OCI-LY1 (cell line): ENCODE results near the gene AQP10.

Experiments used
- EZH2 ChIP-seq: fragments of 200-600 bp; sonication (generic), shearing (Covaris generic); IDR thresholded peaks from 2 replicates; pipeline ENCODE4 v1.8.0; 2017; ENCODE audit warnings: borderline replicate concordance, mixed run types, mild to moderate bottlenecking, antibody characterized with exemption, low read length, moderate library complexity, mixed read lengths
- TF ChIP-seq, protein P1 (sequence below): fragments of 200-600 bp; sonication (generic), shearing (Covaris generic); IDR thresholded peaks from 2 replicates; pipeline ENCODE4 v1.5.1; 2017; ENCODE audit warnings: mild to moderate bottlenecking, antibody characterized with exemption, low read length, moderate library complexity, mixed read lengths

DNA sequence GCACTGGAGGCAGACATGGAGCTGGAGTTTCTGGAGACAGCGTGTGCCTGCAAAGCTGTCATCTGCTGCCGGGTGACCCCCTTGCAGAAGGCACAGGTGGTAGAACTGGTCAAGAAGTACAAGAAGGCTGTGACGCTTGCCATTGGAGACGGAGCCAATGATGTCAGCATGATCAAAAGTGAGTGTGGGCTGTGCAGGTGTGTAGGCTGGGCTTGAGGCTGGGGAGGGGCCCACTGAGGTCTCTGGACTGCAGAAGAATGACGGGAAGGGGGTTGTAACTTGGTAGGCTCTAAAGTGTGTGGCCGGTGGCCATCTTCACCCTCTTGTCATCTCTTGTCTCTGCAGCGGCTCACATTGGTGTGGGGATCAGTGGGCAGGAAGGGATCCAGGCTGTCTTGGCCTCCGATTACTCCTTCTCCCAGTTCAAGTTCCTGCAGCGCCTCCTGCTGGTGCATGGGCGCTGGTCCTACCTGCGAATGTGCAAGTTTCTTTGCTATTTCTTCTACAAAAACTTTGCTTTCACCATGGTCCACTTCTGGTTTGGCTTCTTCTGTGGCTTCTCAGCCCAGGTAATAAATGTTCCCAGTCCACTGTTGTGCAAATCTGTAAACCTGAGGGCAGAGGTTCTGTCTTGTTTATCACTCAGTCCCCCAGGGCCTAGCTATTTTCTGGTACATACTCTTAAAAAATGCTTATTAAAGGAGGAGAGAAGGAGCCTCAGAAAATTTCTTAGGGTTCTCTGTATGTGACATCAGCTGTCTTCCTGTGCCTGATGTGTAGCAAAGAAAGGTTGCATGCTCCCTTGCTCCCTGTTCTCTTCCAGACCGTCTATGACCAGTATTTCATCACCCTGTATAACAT, 24.3 kb downstream of the AQP10 start:
- TF ChIP-seq, protein P1, sequence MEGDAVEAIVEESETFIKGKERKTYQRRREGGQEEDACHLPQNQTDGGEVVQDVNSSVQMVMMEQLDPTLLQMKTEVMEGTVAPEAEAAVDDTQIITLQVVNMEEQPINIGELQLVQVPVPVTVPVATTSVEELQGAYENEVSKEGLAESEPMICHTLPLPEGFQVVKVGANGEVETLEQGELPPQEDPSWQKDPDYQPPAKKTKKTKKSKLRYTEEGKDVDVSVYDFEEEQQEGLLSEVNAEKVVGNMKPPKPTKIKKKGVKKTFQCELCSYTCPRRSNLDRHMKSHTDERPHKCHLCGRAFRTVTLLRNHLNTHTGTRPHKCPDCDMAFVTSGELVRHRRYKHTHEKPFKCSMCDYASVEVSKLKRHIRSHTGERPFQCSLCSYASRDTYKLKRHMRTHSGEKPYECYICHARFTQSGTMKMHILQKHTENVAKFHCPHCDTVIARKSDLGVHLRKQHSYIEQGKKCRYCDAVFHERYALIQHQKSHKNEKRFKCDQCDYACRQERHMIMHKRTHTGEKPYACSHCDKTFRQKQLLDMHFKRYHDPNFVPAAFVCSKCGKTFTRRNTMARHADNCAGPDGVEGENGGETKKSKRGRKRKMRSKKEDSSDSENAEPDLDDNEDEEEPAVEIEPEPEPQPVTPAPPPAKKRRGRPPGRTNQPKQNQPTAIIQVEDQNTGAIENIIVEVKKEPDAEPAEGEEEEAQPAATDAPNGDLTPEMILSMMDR = peak; percentile 93
- TF ChIP-seq EZH2 = no peak
